H9 (cell line): ENCODE results near the gene CELF4. TPM values are rescaled to one million over a fixed set of nuclear protein-coding genes. Genes with fewer than 3 reads are reported as not detected.

Experiments
- DNase-seq: peaks from one replicate; pipeline ENCODE4 v3.0.0-alpha.2; 2017
- H2AFZ ChIP-seq: one replicate; pipeline ENCODE4 v1.6.1; 2013; ENCODE audit warnings: mild to moderate bottlenecking, low read length, control low read depth, moderate library complexity
- H2AK5ac ChIP-seq: 2 replicates; pipeline ENCODE4 v1.6.1; 2013; ENCODE audit warnings: low read length, control low read depth, mixed read lengths; ENCODE audit not compliant: insufficient read length
- H2BK120ac ChIP-seq: one replicate; pipeline ENCODE4 v1.6.1; 2013; ENCODE audit warnings: low read depth, mild to moderate bottlenecking, low read length, control low read depth, inconsistent platforms; ENCODE audit not compliant: poor library complexity, severe bottlenecking
- H2BK12ac ChIP-seq: 2 replicates; pipeline ENCODE4 v1.6.1; 2013; ENCODE audit warnings: low read length, control low read depth, mixed read lengths, low read depth; ENCODE audit not compliant: insufficient read length
- H2BK15ac ChIP-seq: 2 replicates; pipeline ENCODE4 v1.6.1; 2013; ENCODE audit warnings: low read depth, low read length, control low read depth
- H2BK20ac ChIP-seq: one replicate; pipeline ENCODE4 v1.6.1; 2013; ENCODE audit warnings: low read depth, mild to moderate bottlenecking, low read length, control low read depth, inconsistent platforms; ENCODE audit not compliant: poor library complexity, severe bottlenecking
- H2BK5ac ChIP-seq: 2 replicates; pipeline ENCODE4 v1.6.1; 2013; ENCODE audit warnings: low read length, control low read depth, mixed read lengths; ENCODE audit not compliant: insufficient read length
- H3K14ac ChIP-seq: 2 replicates; pipeline ENCODE4 v1.6.1; 2013; ENCODE audit warnings: low read length, control low read depth; ENCODE audit not compliant: insufficient read depth
- H3K18ac ChIP-seq: 2 replicates; pipeline ENCODE4 v1.6.1; 2013; ENCODE audit warnings: low read depth, mild to moderate bottlenecking, mixed read lengths, low read length, control low read depth; ENCODE audit not compliant: insufficient read length
- H3K23ac ChIP-seq: 2 replicates; pipeline ENCODE4 v1.6.1; 2013; ENCODE audit warnings: low read length, control low read depth, mixed read lengths, low read depth; ENCODE audit not compliant: insufficient read length
- H3K23me2 ChIP-seq: 2 replicates; pipeline ENCODE4 v1.6.1; 2013; ENCODE audit warnings: low read depth, mild to moderate bottlenecking, mixed read lengths, low read length, control low read depth; ENCODE audit not compliant: insufficient read length, poor library complexity, severe bottlenecking
- H3K27ac ChIP-seq: 2 replicates; pipeline ENCODE4 v1.5.1; 2013; ENCODE audit warnings: low read length, control low read depth, mixed read lengths, low read depth; ENCODE audit not compliant: insufficient read length
- H3K27me3 ChIP-seq: 2 replicates; pipeline ENCODE4 v1.6.1; 2013; ENCODE audit warnings: low read length, control low read depth, inconsistent platforms; ENCODE audit not compliant: insufficient read depth
- H3K4ac ChIP-seq: 2 replicates; pipeline ENCODE4 v1.6.1; 2013; ENCODE audit warnings: low read depth, mild to moderate bottlenecking, control low read depth, inconsistent platforms, low read length, moderate library complexity
- H3K4me1 ChIP-seq: 2 replicates; pipeline ENCODE4 v1.6.1; 2013; ENCODE audit warnings: low read length, control low read depth, inconsistent platforms; ENCODE audit not compliant: insufficient read depth
- H3K4me2 ChIP-seq: 2 replicates; pipeline ENCODE4 v1.6.1; 2013; ENCODE audit warnings: low read length, control low read depth, mixed read lengths; ENCODE audit not compliant: insufficient read length, insufficient read depth
- H3K56ac ChIP-seq: 2 replicates; pipeline ENCODE4 v1.6.1; 2013; ENCODE audit warnings: low read depth, mild to moderate bottlenecking, mixed read lengths, low read length, control low read depth; ENCODE audit not compliant: insufficient read length
- H3K79me1 ChIP-seq: 2 replicates; pipeline ENCODE4 v1.6.1; 2013; ENCODE audit warnings: low read depth, mild to moderate bottlenecking, moderate library complexity, low read length, control low read depth, inconsistent platforms; ENCODE audit not compliant: insufficient read depth, poor library complexity, severe bottlenecking
- H3K79me2 ChIP-seq: 2 replicates; pipeline ENCODE4 v1.6.1; 2013; ENCODE audit warnings: low read length, control low read depth, inconsistent platforms; ENCODE audit not compliant: insufficient read depth
- H3K9ac ChIP-seq: 2 replicates; pipeline ENCODE4 v1.6.1; 2013; ENCODE audit warnings: low read length, control low read depth, mixed read lengths; ENCODE audit not compliant: insufficient read length; ENCODE audit errors: extremely low read depth
- H3K9me3 ChIP-seq: one replicate; pipeline ENCODE4 v1.6.1; 2013; ENCODE audit warnings: low read depth, low read length, inconsistent platforms; ENCODE audit not compliant: control insufficient read depth
- H3T11ph ChIP-seq: one replicate; pipeline ENCODE4 v1.6.1; 2013; ENCODE audit warnings: mild to moderate bottlenecking, low read length, control low read depth, inconsistent platforms
- H4K20me1 ChIP-seq: one replicate; pipeline ENCODE4 v1.6.1; 2013; ENCODE audit not compliant: control insufficient read depth, insufficient read length, insufficient read depth
- H4K5ac ChIP-seq: 2 replicates; pipeline ENCODE4 v1.6.1; 2013; ENCODE audit warnings: low read depth, mild to moderate bottlenecking, mixed read lengths, low read length, control low read depth; ENCODE audit not compliant: insufficient read length
- H4K8ac ChIP-seq: replicated peaks from 2 replicates; pipeline ENCODE4 v1.6.1; 2013; ENCODE audit warnings: low read length, control low read depth, mixed read lengths, low read depth; ENCODE audit not compliant: insufficient read length
- H4K91ac ChIP-seq: 2 replicates; pipeline ENCODE4 v1.6.1; 2013; ENCODE audit warnings: low read depth, mild to moderate bottlenecking, moderate library complexity, mixed read lengths, low read length, control low read depth; ENCODE audit not compliant: insufficient read length
- H3K27ac Mint-ChIP-seq, 3 experiments: 2 replicates in 2 of 3; 3 replicates in 1 of 3; pipeline ENCODE4 v1.8.0; 2020 to 2021; ENCODE audit warnings: mixed read lengths in 3 of 3, mild to moderate bottlenecking in 1 of 3, moderate library complexity in 1 of 3
- H3K27me3 Mint-ChIP-seq: 2 replicates; pipeline ENCODE4 v1.8.0; 2021; ENCODE audit warnings: low read depth, mild to moderate bottlenecking, moderate library complexity, mixed read lengths
- H3K36me3 Mint-ChIP-seq, 3 experiments: 2 replicates in 2 of 3; 3 replicates in 1 of 3; pipeline ENCODE4 v1.8.0; 2020 to 2021; ENCODE audit warnings: low read depth in 3 of 3, mixed read lengths in 3 of 3; ENCODE audit not compliant: insufficient read depth in 1 of 3
- H3K4me1 Mint-ChIP-seq, 2 experiments: 2 replicates each; pipeline ENCODE4 v1.8.0; 2020; ENCODE audit warnings: mixed read lengths in 2 of 2
- H3K4me3 Mint-ChIP-seq, 2 experiments: 2 replicates in 1 of 2; 3 replicates in 1 of 2; pipeline ENCODE4 v1.8.0; 2020 to 2021; ENCODE audit warnings: mild to moderate bottlenecking in 2 of 2, mixed read lengths in 2 of 2, moderate library complexity in 1 of 2
- H3K9me3 Mint-ChIP-seq, 2 experiments: 2 replicates in 1 of 2; 3 replicates in 1 of 2; pipeline ENCODE4 v1.8.0; 2020; ENCODE audit warnings: mild to moderate bottlenecking in 2 of 2, mixed read lengths in 2 of 2, moderate library complexity in 1 of 2
- WGBS: extraction: QIAGEN DNeasy Blood & Tissue Kit; methylation state at CpG from one replicate; pipeline ENCODE4 v1.1.7; 2013; ENCODE audit warnings: missing lambda C conversion rate, low lambda C conversion rate, mixed read lengths; ENCODE audit not compliant: insufficient read length; ENCODE audit errors: extremely low coverage; 5-methylcytosine and 5-hydroxymethylcytosine counted together
- total RNA-seq: library from RNA; stranded (reverse); gene quantifications from 2 replicates; pipeline ENCODE4 v1.2.1, GENCODE V29; 2021
- TF ChIP-seq, protein P1 (sequence below): fragments of 200-600 bp; sonication (generic); conservative IDR thresholded peaks from 3 replicates; pipeline ENCODE4 v1.8.0; 2021; ENCODE audit warnings: antibody characterized with exemption, mild to moderate bottlenecking

CELF4 gene
- total RNA-seq, 1 experiment from 2014 or later = 1.1 TPM

DNA sequence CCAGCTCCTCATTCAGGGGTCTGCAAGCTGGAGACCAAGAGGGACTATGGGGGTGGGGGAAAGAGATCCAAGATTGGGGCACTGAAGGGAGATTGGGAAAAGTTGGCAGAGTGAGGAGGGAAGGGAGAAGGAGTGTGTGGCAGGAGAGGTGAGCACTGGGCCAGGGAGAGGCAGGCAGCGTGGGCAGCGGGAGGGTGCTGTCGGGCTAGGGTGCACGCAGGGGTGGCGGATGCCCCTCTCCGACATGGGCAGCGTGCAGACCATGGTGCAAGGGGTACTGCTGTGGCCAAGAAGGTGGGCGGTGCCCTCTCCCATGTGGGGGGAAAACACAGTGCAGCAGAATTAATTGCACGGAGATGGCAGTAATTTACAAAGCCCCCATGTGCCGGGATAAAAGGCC is 74.1 kb downstream of the CELF4 start:
- Histone ChIP-seq H3K14ac (no peak overlapping the region), H3K23ac (no peak overlapping the region), H3K9ac (no peak overlapping the region), H3K23me2 (no peaks in the 10 kb centered on the region), H4K20me1 (no peaks in the 10 kb centered on the region), H4K8ac (no peak overlapping the region), H2BK20ac (no peak overlapping the region), H2BK120ac (no peak overlapping the region), H3K4me1 (peaks cover 12% of the 10 kb centered on the region; the same call in 1 of the 2 replicates), H3K79me1 (no peaks in the 10 kb centered on the region), H3K56ac (no peak overlapping the region), H2AK5ac (no peak overlapping the region), H2BK15ac (no peak overlapping the region), H2AFZ (no peak overlapping the region), H3K9me3 (no peaks in the 10 kb centered on the region), H4K5ac (no peak overlapping the region), H3K79me2 (no peaks in the 10 kb centered on the region), H2BK12ac (no peak overlapping the region), H3K4ac (no peak overlapping the region), H3K18ac (no peak overlapping the region), H2BK5ac (no peak overlapping the region), H3K27me3 (peaks cover 2% of the 10 kb centered on the region; the same call in 1 of the 2 replicates), H3K27ac (no peak overlapping the region), H3K4me2 (no peak overlapping the region), H4K91ac (no peak overlapping the region), H3T11ph (no peak overlapping the region)
- H3K36me3 Mint-ChIP-seq = no peaks in the 10 kb centered on the region; a peak in 1 of 7 replicates
- no peak overlapping the region for H3K27ac Mint-ChIP-seq
- H3K4me1 Mint-ChIP-seq = peaks cover 56 to 63% of the 10 kb centered on the region in 2 experiments
- no peak for DNase-seq
- H3K27me3 Mint-ChIP-seq = peaks cover 45% of the 10 kb centered on the region
- no CpG with 5 or more reads among the region's 10 CpGs for WGBS
- H3K4me3 Mint-ChIP-seq = no peak overlapping the region
- TF ChIP-seq, protein P1, sequence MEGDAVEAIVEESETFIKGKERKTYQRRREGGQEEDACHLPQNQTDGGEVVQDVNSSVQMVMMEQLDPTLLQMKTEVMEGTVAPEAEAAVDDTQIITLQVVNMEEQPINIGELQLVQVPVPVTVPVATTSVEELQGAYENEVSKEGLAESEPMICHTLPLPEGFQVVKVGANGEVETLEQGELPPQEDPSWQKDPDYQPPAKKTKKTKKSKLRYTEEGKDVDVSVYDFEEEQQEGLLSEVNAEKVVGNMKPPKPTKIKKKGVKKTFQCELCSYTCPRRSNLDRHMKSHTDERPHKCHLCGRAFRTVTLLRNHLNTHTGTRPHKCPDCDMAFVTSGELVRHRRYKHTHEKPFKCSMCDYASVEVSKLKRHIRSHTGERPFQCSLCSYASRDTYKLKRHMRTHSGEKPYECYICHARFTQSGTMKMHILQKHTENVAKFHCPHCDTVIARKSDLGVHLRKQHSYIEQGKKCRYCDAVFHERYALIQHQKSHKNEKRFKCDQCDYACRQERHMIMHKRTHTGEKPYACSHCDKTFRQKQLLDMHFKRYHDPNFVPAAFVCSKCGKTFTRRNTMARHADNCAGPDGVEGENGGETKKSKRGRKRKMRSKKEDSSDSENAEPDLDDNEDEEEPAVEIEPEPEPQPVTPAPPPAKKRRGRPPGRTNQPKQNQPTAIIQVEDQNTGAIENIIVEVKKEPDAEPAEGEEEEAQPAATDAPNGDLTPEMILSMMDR = no peak
- no peaks in the 10 kb centered on the region; a peak in 2 of 5 replicates for H3K9me3 Mint-ChIP-seq
